ENCODE data around the gene NOTCH3.

The NOTCH3 gene

GRCh38 chr19:15196360-15197005, 4.3 kb downstream of the NOTCH3 start:
- DNase-seq (ENCODE audit: low read depth in 3 of 3), result no peak

GRCh38 chr19:15195371-15196334, 5.1 kb downstream of the NOTCH3 start:
- DNase-seq (ENCODE audit: low read depth in 3 of 3), result no peak

GRCh38 chr19:15194938-15195337, 5.9 kb downstream of the NOTCH3 start:
- DNase-seq (ENCODE audit: low read depth in 3 of 3), result no peak

GRCh38 chr19:15191982-15192381, 8.8 kb downstream of the NOTCH3 start:
- no peak for DNase-seq (ENCODE audit: low read depth in 3 of 3)

GRCh38 chr19:15191514-15191913, 9.3 kb downstream of the NOTCH3 start:
- DNase-seq (ENCODE audit: low read depth in 3 of 3), result no peak

- no peak for DNase-seq (ENCODE audit: low read depth in 3 of 3)
These were observed 11.9 kb downstream of the NOTCH3 start for GRCh38 chr19:15188851-15189250.

- no peak for DNase-seq (ENCODE audit: low read depth in 3 of 3)
These were observed 13.5 kb downstream of the NOTCH3 start for GRCh38 chr19:15187026-15188007.

GRCh38 chr19:15185188-15185587, 15.6 kb downstream of the NOTCH3 start:
- DNase-seq (ENCODE audit: low read depth in 3 of 3), result no peak

GRCh38 chr19:15184776-15185175, 16.0 kb downstream of the NOTCH3 start:
- no peak for DNase-seq (ENCODE audit: low read depth in 3 of 3)

GRCh38 chr19:15181394-15181793, 19.4 kb downstream of the NOTCH3 start:
- DNase-seq (ENCODE audit: low read depth in 3 of 3), result no peak

- no peak for DNase-seq (ENCODE audit: low read depth in 3 of 3)
These were observed 20.1 kb downstream of the NOTCH3 start for GRCh38 chr19:15180451-15181390.

GRCh38 chr19:15178629-15179308, 22.0 kb downstream of the NOTCH3 start:
- DNase-seq (ENCODE audit: low read depth in 3 of 3), result no peak

GRCh38 chr19:15177269-15178116, 23.3 kb downstream of the NOTCH3 start:
- DNase-seq (ENCODE audit: low read depth in 3 of 3), result peak; percentile 62 to 83 (median 74)

- no peak for DNase-seq (ENCODE audit: low read depth in 3 of 3)
These were observed 25.2 kb downstream of the NOTCH3 start for GRCh38 chr19:15175609-15176008.

GRCh38 chr19:15173746-15174404, 26.9 kb downstream of the NOTCH3 start:
- DNase-seq (ENCODE audit: low read depth in 3 of 3), result no peak

GRCh38 chr19:15170345-15170744, 30.4 kb downstream of the NOTCH3 start:
- DNase-seq (ENCODE audit: low read depth in 3 of 3), result no peak

GRCh38 chr19:15169541-15170285, 31.1 kb downstream of the NOTCH3 start:
- DNase-seq (ENCODE audit: low read depth in 3 of 3), result no peak

- no peak for DNase-seq (ENCODE audit: low read depth in 3 of 3)
These were observed 34.1 kb downstream of the NOTCH3 start for GRCh38 chr19:15166700-15167099.
